H9 (cell line): Measurements from ENCODE around the gene HS6ST3. TPM values are rescaled to one million over a fixed set of nuclear protein-coding genes. Genes with fewer than 3 reads are reported as not detected.

ENCODE experiments used
- DNase-seq: peaks from one replicate; pipeline ENCODE4 v3.0.0-alpha.2; 2017
- H2AFZ ChIP-seq: one replicate; pipeline ENCODE4 v1.6.1; 2013; ENCODE audit warnings: mild to moderate bottlenecking, low read length, control low read depth, moderate library complexity
- H2AK5ac ChIP-seq: 2 replicates; pipeline ENCODE4 v1.6.1; 2013; ENCODE audit warnings: low read length, control low read depth, mixed read lengths; ENCODE audit not compliant: insufficient read length
- H2BK120ac ChIP-seq: one replicate; pipeline ENCODE4 v1.6.1; 2013; ENCODE audit warnings: low read depth, mild to moderate bottlenecking, low read length, control low read depth, inconsistent platforms; ENCODE audit not compliant: poor library complexity, severe bottlenecking
- H2BK12ac ChIP-seq: 2 replicates; pipeline ENCODE4 v1.6.1; 2013; ENCODE audit warnings: low read length, control low read depth, mixed read lengths, low read depth; ENCODE audit not compliant: insufficient read length
- H2BK15ac ChIP-seq: 2 replicates; pipeline ENCODE4 v1.6.1; 2013; ENCODE audit warnings: low read depth, low read length, control low read depth
- H2BK20ac ChIP-seq: one replicate; pipeline ENCODE4 v1.6.1; 2013; ENCODE audit warnings: low read depth, mild to moderate bottlenecking, low read length, control low read depth, inconsistent platforms; ENCODE audit not compliant: poor library complexity, severe bottlenecking
- H2BK5ac ChIP-seq: 2 replicates; pipeline ENCODE4 v1.6.1; 2013; ENCODE audit warnings: low read length, control low read depth, mixed read lengths; ENCODE audit not compliant: insufficient read length
- H3K14ac ChIP-seq: 2 replicates; pipeline ENCODE4 v1.6.1; 2013; ENCODE audit warnings: low read length, control low read depth; ENCODE audit not compliant: insufficient read depth
- H3K18ac ChIP-seq: 2 replicates; pipeline ENCODE4 v1.6.1; 2013; ENCODE audit warnings: low read depth, mild to moderate bottlenecking, mixed read lengths, low read length, control low read depth; ENCODE audit not compliant: insufficient read length
- H3K23ac ChIP-seq: 2 replicates; pipeline ENCODE4 v1.6.1; 2013; ENCODE audit warnings: low read length, control low read depth, mixed read lengths, low read depth; ENCODE audit not compliant: insufficient read length
- H3K23me2 ChIP-seq: 2 replicates; pipeline ENCODE4 v1.6.1; 2013; ENCODE audit warnings: low read depth, mild to moderate bottlenecking, mixed read lengths, low read length, control low read depth; ENCODE audit not compliant: insufficient read length, poor library complexity, severe bottlenecking
- H3K27ac ChIP-seq: 2 replicates; pipeline ENCODE4 v1.5.1; 2013; ENCODE audit warnings: low read length, control low read depth, mixed read lengths, low read depth; ENCODE audit not compliant: insufficient read length
- H3K27me3 ChIP-seq: 2 replicates; pipeline ENCODE4 v1.6.1; 2013; ENCODE audit warnings: low read length, control low read depth, inconsistent platforms; ENCODE audit not compliant: insufficient read depth
- H3K4ac ChIP-seq: 2 replicates; pipeline ENCODE4 v1.6.1; 2013; ENCODE audit warnings: low read depth, mild to moderate bottlenecking, control low read depth, inconsistent platforms, low read length, moderate library complexity
- H3K4me1 ChIP-seq: 2 replicates; pipeline ENCODE4 v1.6.1; 2013; ENCODE audit warnings: low read length, control low read depth, inconsistent platforms; ENCODE audit not compliant: insufficient read depth
- H3K4me2 ChIP-seq: 2 replicates; pipeline ENCODE4 v1.6.1; 2013; ENCODE audit warnings: low read length, control low read depth, mixed read lengths; ENCODE audit not compliant: insufficient read length, insufficient read depth
- H3K56ac ChIP-seq: 2 replicates; pipeline ENCODE4 v1.6.1; 2013; ENCODE audit warnings: low read depth, mild to moderate bottlenecking, mixed read lengths, low read length, control low read depth; ENCODE audit not compliant: insufficient read length
- H3K79me1 ChIP-seq: 2 replicates; pipeline ENCODE4 v1.6.1; 2013; ENCODE audit warnings: low read depth, mild to moderate bottlenecking, moderate library complexity, low read length, control low read depth, inconsistent platforms; ENCODE audit not compliant: insufficient read depth, poor library complexity, severe bottlenecking
- H3K79me2 ChIP-seq: 2 replicates; pipeline ENCODE4 v1.6.1; 2013; ENCODE audit warnings: low read length, control low read depth, inconsistent platforms; ENCODE audit not compliant: insufficient read depth
- H3K9ac ChIP-seq: 2 replicates; pipeline ENCODE4 v1.6.1; 2013; ENCODE audit warnings: low read length, control low read depth, mixed read lengths; ENCODE audit not compliant: insufficient read length; ENCODE audit errors: extremely low read depth
- H3K9me3 ChIP-seq: one replicate; pipeline ENCODE4 v1.6.1; 2013; ENCODE audit warnings: low read depth, low read length, inconsistent platforms; ENCODE audit not compliant: control insufficient read depth
- H3T11ph ChIP-seq: one replicate; pipeline ENCODE4 v1.6.1; 2013; ENCODE audit warnings: mild to moderate bottlenecking, low read length, control low read depth, inconsistent platforms
- H4K20me1 ChIP-seq: one replicate; pipeline ENCODE4 v1.6.1; 2013; ENCODE audit not compliant: control insufficient read depth, insufficient read length, insufficient read depth
- H4K5ac ChIP-seq: 2 replicates; pipeline ENCODE4 v1.6.1; 2013; ENCODE audit warnings: low read depth, mild to moderate bottlenecking, mixed read lengths, low read length, control low read depth; ENCODE audit not compliant: insufficient read length
- H4K8ac ChIP-seq: replicated peaks from 2 replicates; pipeline ENCODE4 v1.6.1; 2013; ENCODE audit warnings: low read length, control low read depth, mixed read lengths, low read depth; ENCODE audit not compliant: insufficient read length
- H4K91ac ChIP-seq: 2 replicates; pipeline ENCODE4 v1.6.1; 2013; ENCODE audit warnings: low read depth, mild to moderate bottlenecking, moderate library complexity, mixed read lengths, low read length, control low read depth; ENCODE audit not compliant: insufficient read length
- H3K27ac Mint-ChIP-seq, 3 experiments: 2 replicates in 2 of 3; 3 replicates in 1 of 3; pipeline ENCODE4 v1.8.0; 2020 to 2021; ENCODE audit warnings: mixed read lengths in 3 of 3, mild to moderate bottlenecking in 1 of 3, moderate library complexity in 1 of 3
- H3K27me3 Mint-ChIP-seq: 2 replicates; pipeline ENCODE4 v1.8.0; 2021; ENCODE audit warnings: low read depth, mild to moderate bottlenecking, moderate library complexity, mixed read lengths
- H3K36me3 Mint-ChIP-seq, 3 experiments: 2 replicates in 2 of 3; 3 replicates in 1 of 3; pipeline ENCODE4 v1.8.0; 2020 to 2021; ENCODE audit warnings: low read depth in 3 of 3, mixed read lengths in 3 of 3; ENCODE audit not compliant: insufficient read depth in 1 of 3
- H3K4me1 Mint-ChIP-seq, 2 experiments: 2 replicates each; pipeline ENCODE4 v1.8.0; 2020; ENCODE audit warnings: mixed read lengths in 2 of 2
- H3K4me3 Mint-ChIP-seq, 2 experiments: 2 replicates in 1 of 2; 3 replicates in 1 of 2; pipeline ENCODE4 v1.8.0; 2020 to 2021; ENCODE audit warnings: mild to moderate bottlenecking in 2 of 2, mixed read lengths in 2 of 2, moderate library complexity in 1 of 2
- H3K9me3 Mint-ChIP-seq, 2 experiments: 2 replicates in 1 of 2; 3 replicates in 1 of 2; pipeline ENCODE4 v1.8.0; 2020; ENCODE audit warnings: mild to moderate bottlenecking in 2 of 2, mixed read lengths in 2 of 2, moderate library complexity in 1 of 2
- CTCF ChIP-seq: fragments of 200-600 bp; sonication (generic); conservative IDR thresholded peaks from 3 replicates; pipeline ENCODE4 v1.8.0; 2021; ENCODE audit warnings: antibody characterized with exemption, mild to moderate bottlenecking
- WGBS: extraction: QIAGEN DNeasy Blood & Tissue Kit; methylation state at CpG from one replicate; pipeline ENCODE4 v1.1.7; 2013; ENCODE audit warnings: missing lambda C conversion rate, low lambda C conversion rate, mixed read lengths; ENCODE audit not compliant: insufficient read length; ENCODE audit errors: extremely low coverage; 5-methylcytosine and 5-hydroxymethylcytosine counted together
- total RNA-seq: library from RNA; stranded (reverse); gene quantifications from 2 replicates; pipeline ENCODE4 v1.2.1, GENCODE V29; 2021

Gene HS6ST3
- total RNA-seq, 1 experiment from 2014 or later = 0.44 TPM

- Mint-ChIP-seq H3K36me3 (peaks cover 0 to 1% (median 0%) of the 10 kb centered on the region in 3 experiments; a peak in 3 of 7 replicates), H3K27ac (no peak overlapping the region), H3K4me3 (no peak overlapping the region), H3K27me3 (peaks cover 43% of the 10 kb centered on the region), H3K4me1 (peaks cover 14 to 18% of the 10 kb centered on the region in 2 experiments), H3K9me3 (no peaks in the 10 kb centered on the region; a peak in 1 of 5 replicates)
- peaks cover 16% of the 10 kb centered on the region for H3K27me3 ChIP-seq
- no peak overlapping the region for H3K4me2 ChIP-seq
- H3K4me1 ChIP-seq = no peaks in the 10 kb centered on the region; the same call in 1 of the 2 replicates
- H2BK5ac ChIP-seq = no peak overlapping the region
- no peak overlapping the region for H3K9ac ChIP-seq
- H3K27ac ChIP-seq = no peak overlapping the region
- H2BK12ac ChIP-seq = no peak overlapping the region
- TF ChIP-seq CTCF = no peak
- no peak overlapping the region for H4K91ac ChIP-seq
- H3K23me2 ChIP-seq = peaks cover 15% of the 10 kb centered on the region
- H2BK20ac ChIP-seq = no peak overlapping the region
- H2BK15ac ChIP-seq = no peak overlapping the region
- H3K14ac ChIP-seq = no peak overlapping the region
- no peak overlapping the region for H3T11ph ChIP-seq
- no peak overlapping the region for H4K5ac ChIP-seq
- H3K79me2 ChIP-seq = no peaks in the 10 kb centered on the region
- no peak overlapping the region for H3K23ac ChIP-seq
- no peak overlapping the region for H4K8ac ChIP-seq
- no peak for DNase-seq
- H2AK5ac ChIP-seq = no peak overlapping the region
- H3K18ac ChIP-seq = no peak overlapping the region
- H2BK120ac ChIP-seq = no peak overlapping the region
- no CpG with 5 or more reads among the region's 1 CpG for WGBS
- no peak overlapping the region for H2AFZ ChIP-seq
- H3K9me3 ChIP-seq = no peaks in the 10 kb centered on the region
- H3K4ac ChIP-seq = no peak overlapping the region
- no peak overlapping the region for H3K56ac ChIP-seq
- no peaks in the 10 kb centered on the region for H3K79me1 ChIP-seq
- no peaks in the 10 kb centered on the region for H4K20me1 ChIP-seq
These were observed 3.2 kb upstream of the HS6ST3 start for GRCh38 chr13:96086736-96087135.
